ENCODE measurements around the gene ATP2C2.

- TF ChIP-seq SIN3A (IDR thresholded peaks at IDR 0.05; ENCODE audit: borderline replicate concordance, insufficient read depth, low read length) = no peak
- TF ChIP-seq POLR2AphosphoS5 (IDR thresholded peaks at IDR 0.05; ENCODE audit: low read depth, low read length) = no peak
- no peak for TF ChIP-seq TAF1 (IDR thresholded peaks at IDR 0.05; ENCODE audit: borderline replicate concordance, insufficient read depth, low read length)
- no peak for TF ChIP-seq REST (IDR thresholded peaks at IDR 0.05; ENCODE audit: insufficient read depth in 1 of 2, low read depth in 2 of 2, low read length in 2 of 2)
- TF ChIP-seq FOXP2 (optimal IDR thresholded peaks at IDR 0.05; ENCODE audit: borderline replicate concordance, extremely low read depth, extremely low read length, insufficient read depth) = no peak
These were observed 28.2 kb downstream of the ATP2C2 start for GRCh38 chr16:84396537-84397008.

All from PFSK-1 (cell line).